ENCODE results near the gene HPSE2.

- no peak for TF ChIP-seq POLR2AphosphoS5 (IDR thresholded peaks at IDR 0.05; ENCODE audit: low read depth, low read length)
- no peak for TF ChIP-seq POLR2A (IDR thresholded peaks at IDR 0.05; ENCODE audit: low read depth, low read length)
- TF ChIP-seq TAF1 (IDR thresholded peaks at IDR 0.05; ENCODE audit: low read depth, low read length): no peak
These were observed 272.0 kb downstream of the HPSE2 start for GRCh38 chr10:98963608-98964007.

Measured in GM12891 (cell line).